HepG2 (cell line): ENCODE results near the gene GRIN3B. TPM values are rescaled to one million over a fixed set of nuclear protein-coding genes. Genes with fewer than 3 reads are reported as not detected.
A peak's percentile ranks its signal among the peaks of the same experiment; 100 is the strongest.

Source experiments
- AKAP8 ChIP-seq: sonication (generic); formaldehyde crosslinking; IDR thresholded peaks from 2 replicates; pipeline ENCODE4 v1.5.1; 2020; ENCODE audit warnings: mild to moderate bottlenecking, missing genetic modification reagents
- HNF4A ChIP-seq: sonication (generic); formaldehyde crosslinking; IDR thresholded peaks from 2 replicates; pipeline ENCODE4 v1.4.0; 2020; ENCODE audit warnings: missing genetic modification reagents
- HNF4G ChIP-seq, 2 experiments: sonication (generic) in 1 of 2; formaldehyde crosslinking in 1 of 2; IDR thresholded peaks; 2 replicates each; pipeline versions ENCODE4 v1.4.0 to v1.6.1; 2011 to 2020; ENCODE audit warnings: borderline replicate concordance in 2 of 2, low read depth in 2 of 2, mild to moderate bottlenecking in 2 of 2, low read length in 1 of 2, missing genetic modification reagents in 1 of 2, moderate library complexity in 1 of 2
- JARID2 ChIP-seq: sonication (generic); formaldehyde crosslinking; IDR thresholded peaks from 2 replicates; pipeline ENCODE4 v1.8.1; 2023; ENCODE audit warnings: missing genetic modification reagents, inconsistent platforms; ENCODE audit not compliant: insufficient replicate concordance
- JUN ChIP-seq: sonication (generic); formaldehyde crosslinking; IDR thresholded peaks from 2 replicates; pipeline ENCODE4 v1.4.0; 2020; ENCODE audit warnings: mild to moderate bottlenecking, missing genetic modification reagents
- MAZ ChIP-seq, 2 experiments: sonication (generic) in 1 of 2; formaldehyde crosslinking in 1 of 2; IDR thresholded peaks; 2 replicates each; pipeline versions ENCODE4 v1.5.0 to v1.6.1; 2012 to 2020; ENCODE audit warnings: low read depth in 2 of 2, mild to moderate bottlenecking in 2 of 2, borderline replicate concordance in 1 of 2, improper control_type of control experiment in 1 of 2, low read length in 1 of 2, missing genetic modification reagents in 1 of 2, moderate library complexity in 1 of 2
- NFKBIZ ChIP-seq: IDR thresholded peaks from 2 replicates; pipeline ENCODE4 v1.6.1; 2018; ENCODE audit warnings: missing genetic modification reagents, missing compliant biosample characterization
- PHF21A ChIP-seq: sonication (generic); formaldehyde crosslinking; IDR thresholded peaks from 2 replicates; pipeline ENCODE4 v1.5.0; 2020; ENCODE audit warnings: mild to moderate bottlenecking, missing genetic modification reagents
- RAD51 ChIP-seq: fragments of 450-650 bp; IDR thresholded peaks from 2 replicates; pipeline ENCODE4 v1.6.1; 2016; ENCODE audit warnings: borderline replicate concordance
- SMAD9 ChIP-seq: sonication (generic); formaldehyde crosslinking; IDR thresholded peaks from 2 replicates; pipeline ENCODE4 v1.5.1; 2020; ENCODE audit warnings: mild to moderate bottlenecking, missing genetic modification reagents
- TBX2 ChIP-seq: sonication (generic); formaldehyde crosslinking; IDR thresholded peaks from 2 replicates; pipeline ENCODE4 v1.5.0; 2020; ENCODE audit warnings: missing genetic modification reagents, mild to moderate bottlenecking, borderline replicate concordance
- ZNF326 ChIP-seq: sonication (generic); formaldehyde crosslinking; IDR thresholded peaks from 2 replicates; pipeline ENCODE4 v1.4.0; 2020; ENCODE audit warnings: missing genetic modification reagents, borderline replicate concordance
- ZNF557 ChIP-seq: sonication (generic); formaldehyde crosslinking; IDR thresholded peaks from 2 replicates; pipeline ENCODE4 v1.4.0; 2020; ENCODE audit warnings: missing genetic modification reagents
- ZNF605 ChIP-seq: sonication (generic); formaldehyde crosslinking; IDR thresholded peaks from 2 replicates; pipeline ENCODE4 v1.8.0; 2022; ENCODE audit warnings: mild to moderate bottlenecking, missing genetic modification reagents
- ZSCAN9 ChIP-seq: IDR thresholded peaks from 2 replicates; pipeline ENCODE4 v1.6.1; 2016; ENCODE audit warnings: borderline replicate concordance
- polyA plus RNA-seq, 8 experiments: library from polyadenylated mRNA; depleted of rRNA in 3 of 8; stranded (reverse) in 7 of 8; unstranded in 1 of 8; fragments of >200 nt; fragmentation: Illumina TruSeq in 4 of 8; extraction: Trizol in 4 of 8; gene quantifications; 2 replicates each; pipeline versions ENCODE4 v1.2.1 to v1.2.3, GENCODE V29; 2011 to 2016; ENCODE audit warnings: low read depth in 4 of 8, missing spikeins in 1 of 8, mixed read lengths in 1 of 8; ENCODE audit not compliant: insufficient read depth in 1 of 8
- total RNA-seq, 5 experiments: library from RNA; depleted of rRNA; stranded (reverse); fragments of >200 nt; fragmentation: Illumina TruSeq; extraction: Trizol; gene quantifications; 2 replicates each; pipeline ENCODE4 v1.2.3, GENCODE V29; 2016; ENCODE audit warnings: low read depth in 1 of 5
- TF ChIP-seq, protein P1 (sequence below): IDR thresholded peaks from 2 replicates; pipeline ENCODE4 v1.6.1; 2016; ENCODE audit warnings: mild to moderate bottlenecking, missing biosample characterization, missing genetic modification reagents
- TF ChIP-seq, protein P2 (sequence below): sonication (generic); formaldehyde crosslinking; conservative IDR thresholded peaks from 2 replicates; pipeline ENCODE4 v1.8.0; 2022; ENCODE audit warnings: mild to moderate bottlenecking, moderate library complexity, missing genetic modification reagents
- TF ChIP-seq, protein P3 (sequence below): IDR thresholded peaks from 2 replicates; pipeline ENCODE4 v1.4.0; 2020; ENCODE audit warnings: mild to moderate bottlenecking, missing genetic modification reagents
- TF ChIP-seq, protein P4 (sequence below): sonication (generic); formaldehyde crosslinking; IDR thresholded peaks from 2 replicates; pipeline ENCODE4 v1.4.0; 2020; ENCODE audit warnings: missing genetic modification reagents; ENCODE audit errors: not compliant biosample characterization

GRIN3B gene
- total and polyA plus RNA-seq, 2 of the 13 experiments (the other 11 are each of a cell fraction or from before 2014, with no cell fraction given), result 0.07 to 0.20 TPM

DNA sequence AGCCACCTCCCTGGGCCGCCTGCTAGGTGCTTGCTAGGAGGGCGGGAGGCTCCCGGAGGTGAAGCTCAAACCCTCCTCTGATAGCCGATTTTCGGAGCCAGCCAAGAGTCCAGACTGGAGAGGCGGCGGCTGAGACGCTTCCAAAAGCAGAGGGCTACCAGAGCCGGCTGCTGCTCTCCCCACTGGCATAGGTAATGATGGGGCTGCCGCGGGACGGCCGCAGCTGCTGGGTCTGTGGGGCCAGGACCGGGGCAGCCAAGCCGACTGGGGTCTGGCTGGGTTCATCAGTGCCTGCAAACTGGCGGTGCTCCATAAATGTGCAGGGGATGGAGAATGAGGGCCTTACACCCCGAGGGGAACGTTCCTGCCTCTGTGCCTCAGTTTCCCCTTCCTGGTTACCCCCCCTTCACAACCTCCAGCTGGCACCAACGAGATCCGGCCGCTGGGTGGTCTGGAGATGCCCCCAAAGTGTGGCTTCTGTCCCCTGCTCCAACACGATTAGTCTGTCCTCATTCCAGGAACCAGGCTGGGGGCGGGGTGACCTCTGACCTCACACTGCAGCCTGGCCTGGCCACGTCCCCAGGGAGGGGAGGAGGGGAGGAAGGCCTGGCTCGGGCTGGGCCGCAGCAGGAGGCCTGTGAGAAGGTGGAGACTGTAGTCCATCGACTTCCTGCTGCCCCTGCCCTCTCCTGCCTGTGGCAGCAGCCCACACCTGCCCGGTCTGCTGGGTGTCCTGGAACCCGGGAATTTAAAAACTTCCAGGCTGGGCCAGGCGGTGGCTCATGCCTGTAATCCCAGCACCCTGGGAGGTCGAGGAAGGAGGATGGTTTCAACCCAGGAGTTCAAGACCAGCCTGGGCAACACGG is 19.9 kb upstream of the GRIN3B start (continued):
- TF ChIP-seq MAZ (IDR thresholded peaks at IDR 0.05; ENCODE audit: borderline replicate concordance, low read depth, low read length) (no peak; the same call in 1 of the 2 replicates), MAZ (CRISPR knock-in tag; IDR thresholded peaks at IDR 0.05; ENCODE audit: low read depth) (peak; percentile 96), ZNF605 (peak; percentile 86), ZSCAN9 (peak; percentile 60; the same call in 1 of the 2 replicates), NFKBIZ (CRISPR knock-in tag) (peak; percentile 48; the same call in 1 of the 2 replicates), JUN (CRISPR knock-in tag) (peak; percentile 19; the same call in 1 of the 2 replicates), HNF4A (peak; percentile 57), SMAD9 (CRISPR knock-in tag) (0 out of 2 replicates have a peak, but pooled peaks have one; percentile 20), PHF21A (CRISPR knock-in tag) (peak; percentile 83), ZNF557 (no peak), ZNF326 (CRISPR knock-in tag) (no peak), RAD51 (no peak), HNF4G (IDR thresholded peaks at IDR 0.05; ENCODE audit: borderline replicate concordance, low read depth, low read length) (0 out of 2 replicates have a peak, but pooled peaks have one; percentile 19), HNF4G (CRISPR knock-in tag; IDR thresholded peaks at IDR 0.05; ENCODE audit: borderline replicate concordance, low read depth) (peak; percentile 56; the same call in 1 of the 2 replicates), TBX2 (CRISPR knock-in tag) (peak; percentile 95), JARID2 (no peak), AKAP8 (CRISPR knock-in tag) (peak; percentile 95)
- TF ChIP-seq, protein P1, sequence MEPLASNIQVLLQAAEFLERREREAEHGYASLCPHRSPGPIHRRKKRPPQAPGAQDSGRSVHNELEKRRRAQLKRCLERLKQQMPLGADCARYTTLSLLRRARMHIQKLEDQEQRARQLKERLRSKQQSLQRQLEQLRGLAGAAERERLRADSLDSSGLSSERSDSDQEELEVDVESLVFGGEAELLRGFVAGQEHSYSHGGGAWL (CRISPR knock-in tag), result peak; percentile 76; the same call in 1 of the 2 replicates
- TF ChIP-seq, protein P2, sequence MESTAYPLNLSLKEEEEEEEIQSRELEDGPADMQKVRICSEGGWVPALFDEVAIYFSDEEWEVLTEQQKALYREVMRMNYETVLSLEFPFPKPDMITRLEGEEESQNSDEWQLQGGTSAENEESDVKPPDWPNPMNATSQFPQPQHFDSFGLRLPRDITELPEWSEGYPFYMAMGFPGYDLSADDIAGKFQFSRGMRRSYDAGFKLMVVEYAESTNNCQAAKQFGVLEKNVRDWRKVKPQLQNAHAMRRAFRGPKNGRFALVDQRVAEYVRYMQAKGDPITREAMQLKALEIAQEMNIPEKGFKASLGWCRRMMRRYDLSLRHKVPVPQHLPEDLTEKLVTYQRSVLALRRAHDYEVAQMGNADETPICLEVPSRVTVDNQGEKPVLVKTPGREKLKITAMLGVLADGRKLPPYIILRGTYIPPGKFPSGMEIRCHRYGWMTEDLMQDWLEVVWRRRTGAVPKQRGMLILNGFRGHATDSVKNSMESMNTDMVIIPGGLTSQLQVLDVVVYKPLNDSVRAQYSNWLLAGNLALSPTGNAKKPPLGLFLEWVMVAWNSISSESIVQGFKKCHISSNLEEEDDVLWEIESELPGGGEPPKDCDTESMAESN (CRISPR knock-in tag), result peak; percentile 72
- TF ChIP-seq, protein P3, sequence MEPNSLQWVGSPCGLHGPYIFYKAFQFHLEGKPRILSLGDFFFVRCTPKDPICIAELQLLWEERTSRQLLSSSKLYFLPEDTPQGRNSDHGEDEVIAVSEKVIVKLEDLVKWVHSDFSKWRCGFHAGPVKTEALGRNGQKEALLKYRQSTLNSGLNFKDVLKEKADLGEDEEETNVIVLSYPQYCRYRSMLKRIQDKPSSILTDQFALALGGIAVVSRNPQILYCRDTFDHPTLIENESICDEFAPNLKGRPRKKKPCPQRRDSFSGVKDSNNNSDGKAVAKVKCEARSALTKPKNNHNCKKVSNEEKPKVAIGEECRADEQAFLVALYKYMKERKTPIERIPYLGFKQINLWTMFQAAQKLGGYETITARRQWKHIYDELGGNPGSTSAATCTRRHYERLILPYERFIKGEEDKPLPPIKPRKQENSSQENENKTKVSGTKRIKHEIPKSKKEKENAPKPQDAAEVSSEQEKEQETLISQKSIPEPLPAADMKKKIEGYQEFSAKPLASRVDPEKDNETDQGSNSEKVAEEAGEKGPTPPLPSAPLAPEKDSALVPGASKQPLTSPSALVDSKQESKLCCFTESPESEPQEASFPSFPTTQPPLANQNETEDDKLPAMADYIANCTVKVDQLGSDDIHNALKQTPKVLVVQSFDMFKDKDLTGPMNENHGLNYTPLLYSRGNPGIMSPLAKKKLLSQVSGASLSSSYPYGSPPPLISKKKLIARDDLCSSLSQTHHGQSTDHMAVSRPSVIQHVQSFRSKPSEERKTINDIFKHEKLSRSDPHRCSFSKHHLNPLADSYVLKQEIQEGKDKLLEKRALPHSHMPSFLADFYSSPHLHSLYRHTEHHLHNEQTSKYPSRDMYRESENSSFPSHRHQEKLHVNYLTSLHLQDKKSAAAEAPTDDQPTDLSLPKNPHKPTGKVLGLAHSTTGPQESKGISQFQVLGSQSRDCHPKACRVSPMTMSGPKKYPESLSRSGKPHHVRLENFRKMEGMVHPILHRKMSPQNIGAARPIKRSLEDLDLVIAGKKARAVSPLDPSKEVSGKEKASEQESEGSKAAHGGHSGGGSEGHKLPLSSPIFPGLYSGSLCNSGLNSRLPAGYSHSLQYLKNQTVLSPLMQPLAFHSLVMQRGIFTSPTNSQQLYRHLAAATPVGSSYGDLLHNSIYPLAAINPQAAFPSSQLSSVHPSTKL, result peak; percentile 74
- TF ChIP-seq, protein P4, sequence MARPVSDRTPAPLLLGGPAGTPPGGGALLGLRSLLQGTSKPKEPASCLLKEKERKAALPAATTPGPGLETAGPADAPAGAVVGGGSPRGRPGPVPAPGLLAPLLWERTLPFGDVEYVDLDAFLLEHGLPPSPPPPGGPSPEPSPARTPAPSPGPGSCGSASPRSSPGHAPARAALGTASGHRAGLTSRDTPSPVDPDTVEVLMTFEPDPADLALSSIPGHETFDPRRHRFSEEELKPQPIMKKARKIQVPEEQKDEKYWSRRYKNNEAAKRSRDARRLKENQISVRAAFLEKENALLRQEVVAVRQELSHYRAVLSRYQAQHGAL (CRISPR knock-in tag), result no peak
